Activated CD4-positive, CD25-positive, alpha-beta regulatory T cell treated with anti-CD3 and anti-CD28 coated beads, Interleukin-2, amount 50 U/mL, for 16 hours (primary cell): ENCODE measurements around the gene SLF2.

Source experiments
- DNase-seq: peaks from one replicate; pipeline ENCODE4 v3.0.0-alpha.2; 2020; ENCODE audit warnings: low read depth, low spot score

Gene SLF2

GRCh38 chr10:100980711-100981110, 67.9 kb downstream of the SLF2 start:
- no peak for DNase-seq

- no peak for DNase-seq
These were observed 68.5 kb downstream of the SLF2 start for GRCh38 chr10:100981178-100981772.

GRCh38 chr10:100982916-100983830, 70.4 kb downstream of the SLF2 start:
- DNase-seq, result no peak

GRCh38 chr10:100983868-100984671, 71.3 kb downstream of the SLF2 start:
- no peak for DNase-seq

- DNase-seq, result no peak
These were observed 72.0 kb downstream of the SLF2 start for GRCh38 chr10:100984672-100985177.

- no peak for DNase-seq
These were observed 72.6 kb downstream of the SLF2 start for GRCh38 chr10:100985336-100985735.

- no peak for DNase-seq
These were observed 73.8 kb downstream of the SLF2 start for GRCh38 chr10:100986623-100986951.

- peak; percentile 80 for DNase-seq
These were observed 74.4 kb downstream of the SLF2 start, which contains the start of the genes MRPL43 and TWNK for GRCh38 chr10:100986952-100987684. Gene MRPL43, minus strand, starts transcription at chr10:100987497. Its CDS starts 54 bp downstream, at chr10:100987443. Gene TWNK, plus strand, starts transcription at chr10:100987543. Its CDS starts 668 bp downstream, at chr10:100988211.

GRCh38 chr10:100987685-100988049, 74.9 kb downstream of the SLF2 start:
- DNase-seq, result no peak

GRCh38 chr10:100988166-100988565, 75.4 kb downstream of the SLF2 start:
- no peak for DNase-seq

GRCh38 chr10:100989088-100989487, 76.3 kb downstream of the SLF2 start:
- no peak for DNase-seq

GRCh38 chr10:100993986-100994708, 81.4 kb downstream of the SLF2 start:
- no peak for DNase-seq

- DNase-seq, result no peak
These were observed 82.4 kb downstream of the SLF2 start for GRCh38 chr10:100995181-100995580.

GRCh38 chr10:100996678-100997359, 84.1 kb downstream of the SLF2 start:
- DNase-seq, result no peak

GRCh38 chr10:100997360-100998182, 84.8 kb downstream of the SLF2 start:
- DNase-seq, result peak; percentile 49

- peak; percentile 39 for DNase-seq
These were observed 85.6 kb downstream of the SLF2 start for GRCh38 chr10:100998183-100998990.

- DNase-seq, result peak; percentile 51
These were observed 86.4 kb downstream of the SLF2 start for GRCh38 chr10:100998991-100999741.

- no peak for DNase-seq
These were observed 87.0 kb downstream of the SLF2 start, which contains the start of gene LZTS2 for GRCh38 chr10:100999742-101000126. Gene LZTS2, plus strand, starts transcription at chr10:100999808. Its CDS starts 2,731 bp downstream, at chr10:101002539.
